NCI-H524 (cell line): ENCODE measurements around the gene SMC5.
"Not testable (repeated sequence)": the region's sequence is repeated elsewhere in the genome, so short reads cannot be mapped to it uniquely, and the experiment has no call there.

Experiments used
- DNase-seq, 2 experiments: peaks; one replicate each; lab custom pipeline; 2025; lab: John Stamatoyannopoulos, UW

The SMC5 gene

DNA sequence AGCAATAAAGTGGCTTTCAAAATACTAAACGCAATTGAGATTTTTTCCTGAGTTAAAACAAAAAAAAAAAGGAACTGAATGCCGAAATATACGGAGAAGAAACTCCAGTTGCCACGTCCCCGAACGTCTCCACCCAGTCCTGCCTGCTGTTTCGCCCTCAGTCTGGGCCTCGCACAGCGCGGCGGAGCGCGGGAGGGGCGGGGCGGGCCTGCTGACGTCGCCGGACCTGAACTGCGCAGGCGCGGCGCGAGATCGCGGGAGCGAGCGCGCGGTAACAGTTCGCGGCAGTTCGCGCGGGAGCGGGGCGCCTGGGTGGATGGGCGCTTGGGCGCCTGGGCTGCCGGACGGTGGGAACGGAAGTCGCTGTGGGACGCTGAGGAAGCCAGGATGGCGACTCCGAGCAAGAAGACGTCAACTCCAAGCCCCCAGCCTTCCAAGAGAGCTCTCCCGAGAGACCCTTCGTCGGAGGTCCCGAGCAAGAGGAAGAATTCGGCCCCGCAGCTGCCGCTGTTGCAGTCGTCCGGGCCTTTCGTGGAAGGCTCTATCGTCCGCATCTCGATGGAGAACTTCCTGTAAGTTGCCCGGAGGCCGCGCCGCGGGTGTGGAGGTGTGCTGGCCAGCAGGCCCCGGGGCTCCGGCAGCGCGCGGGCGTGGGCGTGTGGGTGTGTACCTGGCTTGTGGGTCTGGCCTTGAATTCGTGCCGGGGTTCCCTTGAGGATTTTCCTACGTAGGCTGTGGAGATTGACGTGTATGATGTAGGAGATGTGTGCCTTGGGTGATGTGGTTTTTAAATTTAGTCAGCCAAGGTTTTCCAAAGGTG lies at the start of gene SMC5:
Gene SMC5 (plus strand): TSS at position 287 of the 820 bp plus-strand sequence. CDS start 101 bp downstream, at position 388.
- peak; percentile 56 to 73 for DNase-seq

DNA sequence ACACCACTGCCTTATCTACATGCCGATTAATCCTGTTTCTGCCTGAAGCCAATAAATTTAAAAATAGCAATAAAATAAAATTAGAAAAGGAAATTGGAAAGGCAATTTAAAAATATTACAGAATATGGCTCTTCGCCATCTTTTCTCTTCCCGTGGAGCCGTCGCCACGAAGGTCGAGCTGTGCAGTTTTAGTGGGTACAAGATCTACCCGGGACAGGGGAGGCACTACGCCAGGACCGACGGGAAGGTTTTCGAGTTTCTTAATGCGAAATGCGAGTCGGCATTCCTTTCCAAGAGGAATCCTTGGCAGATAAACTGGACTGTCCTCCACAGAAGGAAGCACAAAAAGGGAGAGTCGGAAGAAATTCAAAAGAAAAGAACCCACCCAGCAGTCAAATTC lies 41.7 kb upstream of the SMC5 start:
- DNase-seq: no peak

DNA sequence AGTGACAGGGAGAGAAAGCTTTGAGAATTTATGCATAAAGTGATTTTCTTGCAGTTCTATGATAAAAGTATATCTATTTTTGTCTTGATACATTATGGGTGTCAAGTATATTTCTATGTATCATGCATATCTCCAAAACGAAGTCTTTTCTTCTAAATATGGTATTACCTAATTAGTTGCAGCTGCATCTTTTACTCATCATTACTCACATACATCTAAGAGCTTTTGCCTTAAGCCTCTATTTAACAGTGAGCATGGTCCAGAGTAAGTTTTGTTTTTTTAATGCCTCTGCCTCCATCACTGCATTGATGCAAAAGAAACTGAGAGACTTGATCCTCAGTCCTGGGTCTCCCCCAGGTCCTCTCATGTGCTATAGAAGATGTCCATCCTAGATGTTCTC lies 40.0 kb upstream of the SMC5 start:
- DNase-seq: no peak

DNA sequence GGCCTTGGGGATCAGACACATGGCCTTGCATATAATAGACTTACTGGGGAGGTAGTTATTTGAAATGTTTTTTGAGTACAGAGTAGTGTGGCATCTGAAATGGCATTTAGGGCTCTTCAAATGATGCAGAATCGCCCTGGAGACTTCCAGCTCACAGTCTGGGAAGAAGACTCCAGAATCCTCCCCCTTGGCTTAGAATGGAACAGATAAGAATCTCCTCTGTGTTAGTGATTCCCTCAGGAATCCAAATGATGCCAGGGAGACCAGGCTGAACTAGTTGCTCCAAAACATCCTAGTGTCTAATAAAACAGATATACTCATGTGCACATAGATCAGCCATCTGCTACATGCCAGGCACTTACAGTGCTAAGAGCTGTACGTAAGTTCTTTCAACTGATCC lies 38.6 kb upstream of the SMC5 start:
- DNase-seq: no peak

DNA sequence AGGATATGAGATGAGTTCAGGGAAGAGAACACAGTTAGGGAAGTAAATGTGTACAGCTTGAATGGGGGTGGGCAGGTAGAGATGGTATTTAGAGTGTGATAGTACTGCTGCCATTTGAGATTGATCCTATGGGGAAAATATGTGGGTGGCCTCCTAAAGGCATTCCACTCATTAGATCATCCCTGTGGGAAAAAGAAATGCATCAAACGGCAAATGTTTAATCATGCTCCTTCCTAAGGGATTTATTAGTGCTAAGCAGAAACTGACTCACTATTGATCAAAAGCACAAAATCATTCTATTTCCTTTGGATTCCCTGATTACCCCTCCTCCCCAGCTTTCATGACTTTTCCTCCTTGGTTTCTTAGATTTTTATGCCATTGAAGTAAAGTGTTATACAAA lies 36.4 kb upstream of the SMC5 start:
- no peak for DNase-seq

DNA sequence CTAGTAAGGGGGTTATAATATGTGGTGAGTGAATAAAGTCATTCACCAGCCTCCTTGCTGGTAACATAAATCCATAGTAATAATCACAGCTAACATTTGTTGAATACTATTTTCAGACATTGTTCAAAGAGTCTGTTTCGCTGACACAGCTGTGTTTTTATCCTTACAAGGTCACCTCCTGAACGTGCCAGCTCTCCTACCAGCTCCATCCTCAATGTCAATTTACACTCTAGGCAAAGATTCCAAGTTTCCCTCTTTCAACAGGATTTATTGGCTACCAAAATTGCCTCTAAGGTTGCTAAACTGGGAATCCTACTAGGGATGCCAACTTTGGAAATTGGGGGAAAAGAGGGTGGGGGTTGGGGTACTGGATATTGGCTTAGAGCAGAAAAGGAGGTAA lies 30.7 kb upstream of the SMC5 start:
- DNase-seq: no peak

DNA sequence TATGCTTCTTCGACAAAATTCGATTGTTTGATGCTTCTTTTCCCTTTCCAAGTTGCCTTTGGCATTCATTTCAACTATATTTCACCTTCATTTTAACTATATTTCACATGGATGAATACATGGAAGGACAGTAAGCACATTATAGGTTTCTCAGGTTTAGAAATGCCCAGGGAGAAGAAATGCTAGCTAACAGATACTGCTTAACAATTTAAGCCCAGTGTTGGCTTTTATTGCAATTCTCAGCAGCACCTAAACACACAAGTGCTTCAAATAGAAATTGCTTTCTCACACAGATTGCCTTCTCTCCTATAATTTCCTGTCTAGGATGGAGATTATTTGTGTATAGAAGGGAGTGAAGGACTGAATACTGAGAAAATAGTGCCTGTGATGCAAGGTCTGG lies 30.2 kb upstream of the SMC5 start:
- no peak for DNase-seq

DNA sequence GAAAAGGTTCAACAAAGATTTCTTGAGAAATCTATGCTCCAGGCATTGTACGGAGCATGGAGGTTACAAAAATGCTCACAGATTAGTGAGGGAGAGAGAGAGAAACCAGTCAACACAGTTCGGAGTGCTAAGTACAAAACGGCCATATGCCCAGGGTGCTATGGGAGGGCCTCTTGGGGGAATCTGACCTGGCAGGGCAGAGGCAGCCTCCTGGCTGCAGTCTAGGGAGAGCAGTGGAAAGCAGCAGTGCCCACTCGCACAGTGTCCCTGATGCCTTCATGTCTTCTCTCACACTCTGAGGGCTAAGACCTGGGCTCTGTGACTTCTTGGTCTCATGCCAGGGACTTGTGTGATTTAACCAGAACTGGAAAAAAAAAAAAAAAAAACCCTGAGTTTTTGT lies 29.8 kb upstream of the SMC5 start:
- peak in 1 of 2 experiments; percentile 8 for DNase-seq

DNA sequence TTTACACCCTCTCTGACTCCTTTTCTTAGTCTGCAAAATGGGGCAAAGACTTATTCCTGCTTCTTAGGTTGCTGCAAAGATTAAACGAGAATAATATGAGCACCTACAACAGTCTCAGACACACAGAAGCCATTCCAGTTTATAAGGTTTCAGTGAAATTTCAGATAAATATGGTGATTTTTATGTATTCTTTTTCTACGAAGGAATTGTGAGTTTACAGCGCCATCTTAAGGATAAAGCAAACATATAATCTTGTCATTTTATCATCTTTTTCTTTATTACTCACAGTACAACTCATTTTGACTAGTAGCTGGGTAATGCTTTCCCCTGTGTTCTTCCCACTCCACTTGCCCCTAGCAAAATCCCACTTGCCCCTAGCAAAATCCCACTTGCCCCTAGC lies 29.2 kb upstream of the SMC5 start:
- peak in 1 of 2 experiments; percentile 7 for DNase-seq

DNA sequence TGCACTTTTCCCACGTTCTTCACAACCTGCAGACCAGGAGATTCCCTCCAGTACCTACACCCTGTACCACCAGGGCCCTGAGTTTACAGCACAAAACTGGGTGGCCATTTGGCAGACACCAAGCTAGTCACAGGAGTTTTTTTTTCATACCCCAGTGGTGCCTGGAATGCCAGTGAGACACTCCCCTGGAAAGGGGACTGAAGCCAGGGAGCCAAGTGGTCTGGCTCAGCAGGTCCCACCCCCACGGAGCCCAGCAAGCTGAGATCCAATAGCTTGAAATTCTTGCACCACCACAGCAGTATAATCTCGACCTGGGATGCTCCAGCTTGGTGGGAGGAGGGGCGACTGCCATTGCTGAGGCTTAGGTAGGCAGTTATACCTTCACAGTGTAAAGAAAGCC lies 26.3 kb upstream of the SMC5 start:
- no peak for DNase-seq

DNA sequence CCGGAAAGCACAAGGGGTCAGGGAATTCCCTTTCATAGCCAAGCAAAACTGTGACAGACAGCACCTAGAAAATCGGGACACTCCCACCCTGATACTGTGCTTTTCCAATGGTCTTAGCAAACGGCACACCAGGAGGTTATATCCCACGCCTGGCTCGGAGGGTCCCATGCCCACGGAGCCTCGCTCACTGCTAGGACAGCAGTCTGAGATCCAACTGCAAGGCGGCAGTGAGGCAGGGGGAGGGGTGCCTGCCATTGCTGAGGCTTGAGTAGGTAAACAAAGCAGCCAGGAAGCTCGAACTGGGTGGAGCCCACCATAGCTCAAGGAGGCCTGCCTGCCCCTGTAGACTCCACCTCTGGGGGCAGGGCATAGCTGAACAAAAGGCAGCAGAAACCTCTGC lies 24.6 kb upstream of the SMC5 start:
- not testable (repeated sequence) for DNase-seq

DNA sequence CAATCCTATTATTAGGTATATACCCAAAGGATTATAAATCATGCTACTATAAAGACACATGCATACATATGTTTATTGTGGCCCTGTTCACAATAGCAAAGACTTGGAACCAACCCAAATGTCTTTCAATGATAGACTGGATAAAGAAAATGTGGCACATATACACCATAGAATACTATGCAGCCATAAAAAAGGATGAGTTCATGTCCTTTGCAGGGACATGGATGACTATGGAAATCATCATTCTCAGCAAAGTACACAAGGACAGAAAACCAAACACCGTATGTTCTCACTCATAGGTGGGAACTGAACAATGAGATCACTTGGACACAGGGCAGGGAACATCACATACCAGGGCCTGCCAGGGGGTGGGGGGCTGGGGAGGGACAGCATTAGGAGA lies 12.8 kb upstream of the SMC5 start:
- DNase-seq: not testable (repeated sequence)

DNA sequence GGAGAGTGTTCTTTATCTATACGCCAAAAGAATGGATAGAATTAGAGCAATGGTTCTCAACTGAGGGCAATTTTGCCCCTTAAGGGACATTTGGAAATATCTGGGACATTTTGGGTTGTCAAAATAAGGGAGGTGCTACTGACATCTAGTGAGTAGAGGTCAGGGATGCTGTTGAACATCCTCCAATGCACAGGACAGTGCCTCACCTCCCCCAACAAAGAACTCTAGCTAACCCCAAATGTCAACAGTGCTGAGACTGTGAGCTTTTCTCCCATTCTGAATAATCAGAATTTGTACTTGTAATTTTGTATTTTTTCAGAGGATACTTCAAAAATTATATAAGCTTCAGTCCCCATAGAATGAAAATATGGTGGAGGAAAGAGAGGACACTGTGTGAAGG lies 8.6 kb upstream of the SMC5 start:
- DNase-seq: no peak

DNA sequence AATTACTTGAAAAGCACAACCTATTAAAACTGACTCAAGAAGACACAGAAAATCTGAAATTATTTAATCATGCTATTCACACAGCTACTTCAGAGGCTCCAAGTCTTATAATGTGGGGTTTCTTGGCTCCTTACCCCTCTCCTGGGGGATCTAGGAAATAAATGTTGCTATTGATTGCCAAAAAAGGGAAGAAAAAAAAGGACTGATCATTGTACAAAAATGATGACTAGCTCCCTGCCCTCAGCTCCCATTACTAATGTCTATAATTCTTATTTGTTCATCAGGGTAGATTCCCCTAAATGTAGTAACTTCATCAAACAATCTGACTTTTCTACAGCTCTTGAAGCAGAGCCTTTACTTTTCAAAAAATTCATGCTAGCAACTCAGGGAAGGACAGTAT lies 3.3 kb upstream of the SMC5 start:
- DNase-seq: no peak

DNA sequence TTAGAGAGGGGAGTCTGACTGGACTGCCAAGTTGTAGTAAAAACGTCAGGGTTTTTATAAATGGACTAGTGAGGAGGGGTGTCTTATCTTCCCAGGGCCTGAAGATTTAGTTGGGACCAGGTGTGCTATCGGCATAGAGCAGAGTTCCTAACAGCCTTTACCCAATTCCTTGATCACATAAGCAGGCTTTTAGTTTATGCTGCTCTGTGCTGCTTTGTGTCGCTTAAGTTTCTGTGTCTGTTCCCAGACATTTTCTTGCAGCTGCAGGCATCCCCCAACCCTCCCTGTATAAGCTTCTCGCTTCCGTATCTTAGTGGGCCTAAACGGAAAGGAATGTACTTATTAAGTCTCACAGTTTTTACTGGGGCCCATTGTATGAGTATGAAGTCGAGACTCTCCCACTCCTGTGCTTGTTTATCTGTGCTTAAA lies 2.6 kb upstream of the SMC5 start:
- DNase-seq: no peak

DNA sequence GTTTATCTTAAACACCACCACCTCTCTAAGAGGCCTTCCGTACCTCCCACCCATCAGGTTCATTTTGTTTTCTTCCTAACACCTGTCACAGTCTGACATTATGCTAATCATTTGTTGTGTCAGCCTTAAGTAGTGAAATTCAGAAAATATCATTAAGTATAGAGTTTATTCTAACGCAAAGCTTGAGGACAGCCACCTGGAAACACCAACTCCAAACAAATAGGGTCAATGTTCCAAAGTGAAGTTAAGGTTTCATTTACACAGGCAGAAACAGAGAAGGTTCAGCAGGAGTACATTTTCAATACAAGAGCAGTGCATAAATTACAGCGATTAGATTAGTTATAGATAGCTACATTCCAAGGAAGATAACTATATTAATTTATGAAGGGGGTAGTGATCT lies 1.3 kb upstream of the SMC5 start:
- DNase-seq: no peak

DNA sequence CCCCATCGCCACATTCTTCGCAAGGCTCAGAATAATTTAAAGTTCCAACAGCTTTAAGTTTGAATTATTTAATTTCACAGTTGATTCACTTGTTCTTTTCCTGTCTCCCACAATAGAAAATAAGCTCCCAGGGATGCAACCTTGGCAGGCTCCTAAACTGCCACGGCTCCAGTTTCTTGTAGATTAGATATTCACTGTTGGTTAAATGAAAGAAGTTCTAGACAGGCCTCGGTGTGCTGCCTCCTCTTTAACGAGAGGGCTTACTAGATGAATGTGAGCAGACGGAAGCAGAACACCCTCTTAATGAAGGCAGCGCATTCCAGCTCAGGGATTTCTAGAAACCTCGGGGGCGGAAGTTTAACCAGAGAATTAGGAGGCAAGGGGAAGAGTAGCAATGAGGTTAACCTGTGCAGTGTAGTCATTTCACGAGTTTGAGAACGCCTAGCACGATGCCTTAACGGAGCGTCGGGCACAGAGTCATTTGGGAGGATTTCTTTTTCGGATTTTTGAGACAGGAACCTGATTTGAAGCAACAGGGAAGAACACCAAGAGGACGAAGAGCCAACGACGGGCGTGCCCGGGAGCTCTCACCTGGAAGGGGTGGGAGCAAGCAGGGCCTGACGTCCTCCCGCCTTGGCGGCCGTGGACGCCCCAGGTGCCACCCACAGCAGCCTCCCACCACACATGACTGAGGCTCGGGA lies 637 bp upstream of the SMC5 start:
- peak in 1 of 2 experiments; percentile 34 for DNase-seq

DNA sequence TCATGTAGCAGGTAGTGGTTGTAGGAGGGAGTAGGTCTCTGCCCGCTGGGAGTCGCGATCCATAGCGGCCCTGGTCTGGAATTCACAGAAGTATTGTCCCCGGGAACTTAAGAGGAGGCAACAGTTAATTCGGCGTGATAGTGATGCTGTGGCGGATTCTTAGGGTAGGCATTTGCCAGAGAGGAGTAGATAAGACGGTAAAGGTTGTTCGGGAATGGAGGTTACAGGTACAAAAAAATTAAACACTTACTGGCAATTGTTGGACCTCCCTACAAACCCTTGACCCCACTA lies 679 bp downstream of the SMC5 start:
- no peak for DNase-seq

DNA sequence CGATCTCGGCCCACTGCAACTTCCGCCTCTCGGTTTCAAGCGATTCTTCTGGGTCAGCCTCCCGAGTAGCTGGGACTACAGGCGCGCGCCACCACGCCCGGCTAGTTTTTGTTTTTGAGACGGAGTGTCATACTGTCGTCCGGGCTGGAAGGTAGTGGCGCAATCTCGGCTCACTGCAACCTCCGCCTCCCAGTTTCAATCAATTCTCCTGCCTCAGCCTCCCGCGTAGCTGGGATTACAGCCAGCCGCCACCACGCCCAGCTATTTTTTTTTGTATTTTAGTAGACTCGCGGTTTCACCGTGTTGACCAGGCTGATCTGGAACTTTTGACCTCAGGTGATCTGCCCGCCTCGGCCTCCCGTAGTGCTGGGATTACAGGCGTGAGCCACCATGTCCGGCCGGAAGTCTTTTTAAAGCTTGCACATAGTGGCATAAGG lies 1.2 kb downstream of the SMC5 start:
- DNase-seq: no peak

DNA sequence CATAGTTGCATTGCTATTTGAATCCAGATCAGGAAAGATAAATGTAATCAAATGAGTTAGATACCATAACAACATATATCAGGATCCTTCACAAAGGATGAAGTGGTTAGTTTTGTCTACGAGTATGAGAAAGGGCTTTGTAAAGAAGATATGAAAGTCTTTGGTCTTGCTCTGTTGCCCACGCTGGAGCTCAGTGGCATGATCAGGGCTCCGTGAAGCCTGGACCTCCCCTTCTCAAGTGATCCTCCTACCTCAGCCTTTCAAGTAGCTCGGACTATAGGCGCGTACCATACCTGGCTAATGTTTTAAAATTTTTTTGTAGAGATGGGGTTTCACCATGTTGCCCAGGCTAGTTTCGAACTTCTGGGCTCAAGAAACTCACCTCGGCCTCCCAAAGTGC lies 1.8 kb downstream of the SMC5 start:
- no peak for DNase-seq

DNA sequence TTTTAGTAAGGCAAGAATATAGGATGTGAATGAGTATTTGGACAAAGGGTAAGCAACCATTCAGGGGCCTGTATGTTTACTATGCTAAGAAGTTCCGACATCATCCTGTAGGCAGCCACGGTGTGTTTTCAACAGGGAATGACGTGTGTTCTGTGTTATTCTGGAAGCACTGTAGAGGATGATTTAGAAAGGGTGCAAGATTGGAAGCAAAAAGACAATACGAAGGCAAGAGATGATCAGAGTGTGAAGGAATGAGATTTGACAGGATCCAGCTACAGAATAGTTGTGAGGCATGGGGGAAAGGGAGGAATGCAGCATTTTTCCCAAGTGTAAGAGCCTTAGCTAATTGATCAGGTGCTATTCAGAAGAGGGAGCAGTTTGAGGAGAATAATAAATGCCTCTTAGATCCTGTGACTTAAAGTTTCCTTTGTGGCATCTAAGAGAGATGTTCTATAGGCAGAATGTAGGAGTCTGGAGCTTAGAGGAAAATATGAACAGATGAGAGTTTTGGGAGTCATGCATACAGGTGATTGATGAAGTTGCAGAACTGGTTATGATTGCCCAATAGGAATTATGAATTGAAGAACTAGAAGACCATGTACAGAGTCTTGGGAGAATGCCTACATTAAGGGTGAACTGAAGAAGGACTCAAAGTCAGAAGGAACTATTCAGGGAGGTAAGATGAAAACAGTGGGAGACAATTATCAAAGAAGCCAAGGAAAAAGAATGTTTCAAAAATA lies 2.5 kb downstream of the SMC5 start:
- no peak for DNase-seq

DNA sequence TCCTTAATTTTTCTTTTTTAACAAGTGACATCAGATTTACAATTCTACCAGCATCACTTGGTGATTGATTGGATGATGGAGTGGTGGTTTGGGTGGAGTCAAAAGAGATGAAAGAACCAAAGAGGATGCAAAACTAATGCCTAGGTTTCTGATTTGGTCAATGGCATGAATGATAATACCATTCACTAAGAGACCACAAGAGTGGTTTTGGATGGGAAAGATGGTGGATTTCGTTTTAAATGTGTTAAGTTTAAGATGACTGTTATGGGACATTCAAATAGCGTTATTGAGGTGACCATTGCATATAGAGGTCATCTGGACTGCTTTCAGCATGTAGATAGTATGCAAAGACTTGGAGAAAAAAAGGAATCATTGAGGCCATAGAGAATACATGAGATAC lies 3.6 kb downstream of the SMC5 start:
- no peak for DNase-seq

DNA sequence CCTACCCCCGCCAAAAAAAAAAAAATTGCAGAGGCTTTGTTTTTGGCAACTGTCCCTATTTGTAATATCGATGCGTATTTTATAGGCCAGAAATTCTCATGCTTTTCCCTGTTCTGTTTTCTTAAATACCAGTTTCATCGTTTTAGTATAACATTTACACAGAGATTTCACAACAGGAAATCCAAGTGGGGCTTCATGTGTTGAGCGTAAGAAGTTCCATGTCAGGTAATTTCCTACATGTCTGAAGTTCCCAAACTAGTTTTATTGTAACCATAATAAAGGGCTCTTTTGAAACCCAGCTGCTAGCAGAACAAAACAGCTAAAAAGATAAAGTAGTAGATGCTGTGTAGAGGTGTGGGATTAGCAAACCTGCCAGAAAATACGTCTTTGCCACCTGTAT lies 4.2 kb downstream of the SMC5 start:
- DNase-seq: no peak
